MM.1S (cell line): Measurements from ENCODE around the gene HOXC6.

Source experiments
- DNase-seq: peaks from one replicate; pipeline ENCODE4 v3.0.0-alpha.2; 2015
- H2AFZ ChIP-seq: fragments of 300-600 bp; sonication (generic); 2 replicates; pipeline ENCODE4 v1.6.0; 2016; ENCODE audit warnings: antibody characterized with exemption, low read length
- H3F3A ChIP-seq: fragments of 300-600 bp; sonication (generic); 2 replicates; pipeline ENCODE4 v1.6.1; 2016; ENCODE audit warnings: mild to moderate bottlenecking, antibody characterized with exemption, low read length, moderate library complexity, mixed read lengths; ENCODE audit not compliant: insufficient read depth
- H3K27ac ChIP-seq: fragments of 300-600 bp; sonication (generic); 2 replicates; pipeline ENCODE4 v1.5.1; 2016; ENCODE audit warnings: mild to moderate bottlenecking, low read length
- H3K27me3 ChIP-seq: fragments of 300-600 bp; sonication (generic); replicated peaks from 2 replicates; pipeline ENCODE4 v1.6.0; 2016; ENCODE audit warnings: low read length; ENCODE audit not compliant: insufficient read depth
- H3K36me3 ChIP-seq: fragments of 300-600 bp; sonication (generic); replicated peaks from 2 replicates; pipeline ENCODE4 v1.6.1; 2016; ENCODE audit warnings: mild to moderate bottlenecking, low read length, mixed read lengths; ENCODE audit not compliant: insufficient read depth
- H3K4me1 ChIP-seq: fragments of 300-600 bp; sonication (generic); 2 replicates; pipeline ENCODE4 v1.6.1; 2016; ENCODE audit warnings: low read length, mixed read lengths
- H3K4me2 ChIP-seq: fragments of 300-600 bp; sonication (generic); 2 replicates; pipeline ENCODE4 v1.6.0; 2016; ENCODE audit warnings: low read depth, low read length
- H3K4me3 ChIP-seq: fragments of 300-600 bp; sonication (generic); 2 replicates; pipeline ENCODE4 v1.5.1; 2016; ENCODE audit warnings: low read length, mixed read lengths
- H3K79me2 ChIP-seq: fragments of 300-600 bp; sonication (generic); 2 replicates; pipeline ENCODE4 v1.6.1; 2016; ENCODE audit warnings: mixed run types, low read length, mixed read lengths
- H3K9ac ChIP-seq: fragments of 300-600 bp; sonication (generic); 2 replicates; pipeline ENCODE4 v1.6.1; 2016; ENCODE audit warnings: low read length, mixed read lengths
- H3K9me2 ChIP-seq: fragments of 300-600 bp; sonication (generic); replicated peaks from 2 replicates; pipeline ENCODE4 v1.6.1; 2016; ENCODE audit warnings: mild to moderate bottlenecking, low read length, mixed read lengths; ENCODE audit not compliant: insufficient read depth
- H3K9me3 ChIP-seq: fragments of 300-600 bp; sonication (generic); replicated peaks from 2 replicates; pipeline ENCODE4 v1.6.1; 2016; ENCODE audit warnings: mild to moderate bottlenecking, low read length, mixed read lengths; ENCODE audit not compliant: insufficient read depth
- H4K20me1 ChIP-seq: fragments of 300-600 bp; sonication (generic); 2 replicates; pipeline ENCODE4 v1.6.1; 2016; ENCODE audit warnings: mild to moderate bottlenecking, low read length, moderate library complexity, mixed read lengths; ENCODE audit not compliant: insufficient read depth
- CTCF ChIP-seq: fragments of 300-600 bp; sonication (generic); IDR thresholded peaks from 2 replicates; pipeline ENCODE4 v1.5.1; 2016; ENCODE audit warnings: antibody characterized with exemption, low read length, mixed read lengths
- EZH2 ChIP-seq: fragments of 300-600 bp; sonication (generic); optimal IDR thresholded peaks from 2 replicates; pipeline ENCODE3; 2017; ENCODE audit warnings: low read depth, mild to moderate bottlenecking, antibody characterized with exemption, low read length, mixed read lengths
- EZH2phosphoT487 ChIP-seq: fragments of 300-600 bp; sonication (generic); IDR thresholded peaks from 2 replicates; pipeline ENCODE4 v1.6.1; 2018; ENCODE audit warnings: antibody characterized with exemption, low read length

Gene HOXC6

GRCh38 chr12:54034785-54035310 lies 6.6 kb downstream of the HOXC6 start:
- Histone ChIP-seq H4K20me1 (no peaks in the 10 kb centered on the region), H3K36me3 (no peaks in the 10 kb centered on the region), H3F3A (no peaks in the 10 kb centered on the region), H3K9me3 (no peaks in the 10 kb centered on the region), H3K79me2 (no peaks in the 10 kb centered on the region), H2AFZ (no peak overlapping the region), H3K4me1 (no peaks in the 10 kb centered on the region), H3K9me2 (no peaks in the 10 kb centered on the region), H3K27me3 (peaks cover 98% of the 10 kb centered on the region), H3K4me3 (no peak overlapping the region), H3K27ac (no peak overlapping the region), H3K4me2 (no peak overlapping the region), H3K9ac (no peak overlapping the region)
- TF ChIP-seq EZH2 (peak; percentile 3), CTCF (no peak), EZH2phosphoT487 (no peak)
- no peak for DNase-seq

GRCh38 chr12:54035568-54036264 lies 7.5 kb downstream of the HOXC6 start:
- no peaks in the 10 kb centered on the region for H3K4me1 ChIP-seq
- no peaks in the 10 kb centered on the region for H3K9me2 ChIP-seq
- no peaks in the 10 kb centered on the region for H3K9me3 ChIP-seq
- peaks cover 98% of the 10 kb centered on the region for H3K27me3 ChIP-seq
- no peak overlapping the region for H3K4me2 ChIP-seq
- H3K36me3 ChIP-seq: no peaks in the 10 kb centered on the region
- no peaks in the 10 kb centered on the region for H3K79me2 ChIP-seq
- DNase-seq: no peak
- no peaks in the 10 kb centered on the region for H4K20me1 ChIP-seq
- H3F3A ChIP-seq: no peaks in the 10 kb centered on the region
- H3K27ac ChIP-seq: no peak overlapping the region
- H3K4me3 ChIP-seq: no peak overlapping the region
- no peak for TF ChIP-seq CTCF
- TF ChIP-seq EZH2phosphoT487: no peak
- TF ChIP-seq EZH2: no peak
- H3K9ac ChIP-seq: no peak overlapping the region
- H2AFZ ChIP-seq: no peak overlapping the region

GRCh38 chr12:54036620-54037359 lies 8.6 kb downstream of the HOXC6 start:
- no peaks in the 10 kb centered on the region for H3K36me3 ChIP-seq

More at GRCh38 chr12:54036620-54037359, 8.6 kb downstream of the HOXC6 start:
- Histone ChIP-seq H4K20me1 (no peaks in the 10 kb centered on the region), H3K4me1 (no peaks in the 10 kb centered on the region), H3F3A (no peaks in the 10 kb centered on the region), H3K9ac (no peak overlapping the region), H3K27ac (no peak overlapping the region), H3K4me3 (no peak overlapping the region), H3K4me2 (no peak overlapping the region), H3K79me2 (no peaks in the 10 kb centered on the region), H3K27me3 (peaks cover 96% of the 10 kb centered on the region), H3K9me3 (no peaks in the 10 kb centered on the region), H2AFZ (no peak overlapping the region), H3K9me2 (no peaks in the 10 kb centered on the region)
- no peak for DNase-seq
- no peak for TF ChIP-seq CTCF
- no peak for TF ChIP-seq EZH2phosphoT487
- no peak for TF ChIP-seq EZH2
